K562 (cell line): ENCODE data around the gene NDUFAF4. TPM values are rescaled to one million over a fixed set of nuclear protein-coding genes. Genes with fewer than 3 reads are reported as not detected.
A peak's percentile ranks its signal among the peaks of the same experiment; 100 is the strongest.

Source experiments
- DDX20 ChIP-seq: fragments of 450-650 bp; IDR thresholded peaks from 2 replicates; pipeline ENCODE4 v1.6.1; 2016; ENCODE audit warnings: missing genetic modification characterization, low read depth, mild to moderate bottlenecking, missing compliant biosample characterization, moderate library complexity
- EHMT2 ChIP-seq: fragments of 450-650 bp; IDR thresholded peaks from 2 replicates; pipeline ENCODE4 v1.6.1; 2018; ENCODE audit warnings: antibody characterized with exemption
- FOXJ3 ChIP-seq: sonication (generic); formaldehyde crosslinking; IDR thresholded peaks from 2 replicates; pipeline ENCODE4 v1.4.0; 2020; ENCODE audit warnings: mild to moderate bottlenecking, missing genetic modification reagents
- HMGN3 ChIP-seq: IDR thresholded peaks from 2 replicates; pipeline ENCODE4 v1.6.1; 2011; ENCODE audit warnings: borderline replicate concordance, low read depth, mild to moderate bottlenecking, mixed read lengths, low read length; ENCODE audit not compliant: insufficient read length; ENCODE audit errors: extremely low read depth
- RBBP5 ChIP-seq: fragments of 200-600 bp; sonication (generic); IDR thresholded peaks from 2 replicates; pipeline ENCODE4 v1.6.1; 2012; ENCODE audit warnings: borderline replicate concordance, mild to moderate bottlenecking, low read length, control low read depth, inconsistent platforms; ENCODE audit not compliant: insufficient read depth, poor library complexity, severe bottlenecking
- RBM15 ChIP-seq: fragments of 200-400 bp; formaldehyde crosslinking; IDR thresholded peaks from 2 replicates; pipeline ENCODE4 v1.6.1; 2018; ENCODE audit warnings: mild to moderate bottlenecking, low read length, moderate library complexity; ENCODE audit not compliant: insufficient read depth
- SMAD1 ChIP-seq: fragments of 150-350 bp; IDR thresholded peaks from 2 replicates; pipeline ENCODE4 v1.6.1; 2014; ENCODE audit warnings: low read length, low read depth; ENCODE audit not compliant: partially characterized antibody
- SPI1 ChIP-seq: IDR thresholded peaks from 2 replicates; pipeline ENCODE4 v1.6.1; 2011; ENCODE audit warnings: low read depth, low read length, control low read depth, borderline replicate concordance
- ZNF263 ChIP-seq: sonication (generic); formaldehyde crosslinking; IDR thresholded peaks from 2 replicates; pipeline ENCODE4 v1.8.0; 2022; ENCODE audit warnings: mild to moderate bottlenecking, missing genetic modification reagents, borderline replicate concordance
- ZNF586 ChIP-seq: fragments of 450-650 bp; formaldehyde crosslinking; conservative IDR thresholded peaks from 2 replicates; pipeline ENCODE4 v1.4.0; 2020; ENCODE audit warnings: mild to moderate bottlenecking, moderate library complexity
- polyA plus RNA-seq, 8 experiments: library from polyadenylated mRNA; depleted of rRNA in 4 of 8; stranded (reverse) in 5 of 8; unstranded in 3 of 8; fragments of >200 nt; fragmentation: Nextera tagmentation in 2 of 8; fragmentation: Illumina TruSeq in 1 of 8; extraction: Ambion mirVana in 2 of 8; extraction: Trizol in 1 of 8; gene quantifications; 2 replicates each; pipeline versions ENCODE4 v1.2.1 to v1.2.3, GENCODE V29; 2011 to 2014; ENCODE audit warnings: inconsistent platforms in 1 of 8, missing spikeins in 1 of 8
- total RNA-seq, 7 experiments: library from RNA; depleted of rRNA in 6 of 7; stranded (reverse); fragments of >200 nt in 6 of 7; fragmentation: Illumina TruSeq in 2 of 7; extraction: Trizol in 2 of 7; gene quantifications; 2 replicates each; pipeline versions ENCODE4 v1.2.1 to v1.2.3, GENCODE V29; 2011 to 2021; ENCODE audit warnings: low replicate concordance in 1 of 7
- TF ChIP-seq, protein P1 (sequence below): fragments of 450-650 bp; IDR thresholded peaks from 2 replicates; pipeline ENCODE4 v1.6.1; 2016; ENCODE audit warnings: mild to moderate bottlenecking
- TF ChIP-seq, protein P2 (sequence below), 2 experiments: fragments of 450-650 bp in 1 of 2; sonication (generic) in 1 of 2; formaldehyde crosslinking in 1 of 2; IDR thresholded peaks; 2 replicates each; pipeline versions ENCODE4 v1.7.1 to v1.9.0; 2016 to 2022; ENCODE audit warnings: inconsistent platforms in 1 of 2, mild to moderate bottlenecking in 1 of 2, missing genetic modification reagents in 1 of 2
- TF ChIP-seq, protein P3 (sequence below): fragments of 450-650 bp; IDR thresholded peaks from 2 replicates; pipeline ENCODE4 v1.6.1; 2016
- TF ChIP-seq, protein P4 (sequence below): fragments of 450-650 bp; IDR thresholded peaks from 2 replicates; pipeline ENCODE4 v1.6.1; 2016; ENCODE audit warnings: missing biosample characterization, missing genetic modification characterization

The NDUFAF4 gene
- total and polyA plus RNA-seq, 9 of the 15 experiments (the other 6 are each of a cell fraction or from before 2014, with no cell fraction given) = 45.0 to 418 (median 136) TPM

DNA sequence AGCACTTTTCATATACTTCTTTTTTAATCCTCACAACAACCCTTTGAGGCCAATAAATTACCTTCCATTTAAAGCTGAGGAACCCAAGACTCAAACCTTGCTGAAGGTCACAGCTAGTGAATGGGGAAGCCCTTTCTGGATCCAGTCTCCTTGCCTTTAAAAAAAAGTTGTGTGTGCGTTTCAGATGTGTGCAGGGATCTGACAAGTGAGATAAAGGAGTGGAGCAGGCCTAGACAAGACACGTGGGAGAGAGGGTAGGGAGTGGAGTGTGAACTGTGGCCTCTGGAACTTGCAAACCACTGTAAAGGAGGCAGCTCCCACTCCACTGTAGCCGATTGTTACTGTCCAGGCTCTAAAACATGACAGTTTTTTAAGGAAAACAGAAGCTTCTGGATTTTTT, 28.7 kb upstream of the NDUFAF4 start (continued):
- TF ChIP-seq SMAD1 (no peak), DDX20 (tag) (no peak), RBM15 (no peak), HMGN3 (no peak), ZNF586 (no peak), ZNF263 (no peak), FOXJ3 (CRISPR knock-in tag) (no peak), EHMT2 (0 out of 2 replicates have a peak, but pooled peaks have one; percentile 44), SPI1 (peak; percentile 73), RBBP5 (no peak)
- TF ChIP-seq, protein P1, sequence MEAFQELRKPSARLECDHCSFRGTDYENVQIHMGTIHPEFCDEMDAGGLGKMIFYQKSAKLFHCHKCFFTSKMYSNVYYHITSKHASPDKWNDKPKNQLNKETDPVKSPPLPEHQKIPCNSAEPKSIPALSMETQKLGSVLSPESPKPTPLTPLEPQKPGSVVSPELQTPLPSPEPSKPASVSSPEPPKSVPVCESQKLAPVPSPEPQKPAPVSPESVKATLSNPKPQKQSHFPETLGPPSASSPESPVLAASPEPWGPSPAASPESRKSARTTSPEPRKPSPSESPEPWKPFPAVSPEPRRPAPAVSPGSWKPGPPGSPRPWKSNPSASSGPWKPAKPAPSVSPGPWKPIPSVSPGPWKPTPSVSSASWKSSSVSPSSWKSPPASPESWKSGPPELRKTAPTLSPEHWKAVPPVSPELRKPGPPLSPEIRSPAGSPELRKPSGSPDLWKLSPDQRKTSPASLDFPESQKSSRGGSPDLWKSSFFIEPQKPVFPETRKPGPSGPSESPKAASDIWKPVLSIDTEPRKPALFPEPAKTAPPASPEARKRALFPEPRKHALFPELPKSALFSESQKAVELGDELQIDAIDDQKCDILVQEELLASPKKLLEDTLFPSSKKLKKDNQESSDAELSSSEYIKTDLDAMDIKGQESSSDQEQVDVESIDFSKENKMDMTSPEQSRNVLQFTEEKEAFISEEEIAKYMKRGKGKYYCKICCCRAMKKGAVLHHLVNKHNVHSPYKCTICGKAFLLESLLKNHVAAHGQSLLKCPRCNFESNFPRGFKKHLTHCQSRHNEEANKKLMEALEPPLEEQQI = no peak
- TF ChIP-seq, protein P2, sequence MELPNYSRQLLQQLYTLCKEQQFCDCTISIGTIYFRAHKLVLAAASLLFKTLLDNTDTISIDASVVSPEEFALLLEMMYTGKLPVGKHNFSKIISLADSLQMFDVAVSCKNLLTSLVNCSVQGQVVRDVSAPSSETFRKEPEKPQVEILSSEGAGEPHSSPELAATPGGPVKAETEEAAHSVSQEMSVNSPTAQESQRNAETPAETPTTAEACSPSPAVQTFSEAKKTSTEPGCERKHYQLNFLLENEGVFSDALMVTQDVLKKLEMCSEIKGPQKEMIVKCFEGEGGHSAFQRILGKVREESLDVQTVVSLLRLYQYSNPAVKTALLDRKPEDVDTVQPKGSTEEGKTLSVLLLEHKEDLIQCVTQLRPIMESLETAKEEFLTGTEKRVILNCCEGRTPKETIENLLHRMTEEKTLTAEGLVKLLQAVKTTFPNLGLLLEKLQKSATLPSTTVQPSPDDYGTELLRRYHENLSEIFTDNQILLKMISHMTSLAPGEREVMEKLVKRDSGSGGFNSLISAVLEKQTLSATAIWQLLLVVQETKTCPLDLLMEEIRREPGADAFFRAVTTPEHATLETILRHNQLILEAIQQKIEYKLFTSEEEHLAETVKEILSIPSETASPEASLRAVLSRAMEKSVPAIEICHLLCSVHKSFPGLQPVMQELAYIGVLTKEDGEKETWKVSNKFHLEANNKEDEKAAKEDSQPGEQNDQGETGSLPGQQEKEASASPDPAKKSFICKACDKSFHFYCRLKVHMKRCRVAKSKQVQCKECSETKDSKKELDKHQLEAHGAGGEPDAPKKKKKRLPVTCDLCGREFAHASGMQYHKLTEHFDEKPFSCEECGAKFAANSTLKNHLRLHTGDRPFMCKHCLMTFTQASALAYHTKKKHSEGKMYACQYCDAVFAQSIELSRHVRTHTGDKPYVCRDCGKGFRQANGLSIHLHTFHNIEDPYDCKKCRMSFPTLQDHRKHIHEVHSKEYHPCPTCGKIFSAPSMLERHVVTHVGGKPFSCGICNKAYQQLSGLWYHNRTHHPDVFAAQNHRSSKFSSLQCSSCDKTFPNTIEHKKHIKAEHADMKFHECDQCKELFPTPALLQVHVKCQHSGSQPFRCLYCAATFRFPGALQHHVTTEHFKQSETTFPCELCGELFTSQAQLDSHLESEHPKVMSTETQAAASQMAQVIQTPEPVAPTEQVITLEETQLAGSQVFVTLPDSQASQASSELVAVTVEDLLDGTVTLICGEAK (IDR thresholded peaks at IDR 0.05) = no peak
- TF ChIP-seq, protein P2 (CRISPR knock-in tag; IDR thresholded peaks at IDR 0.05) = no peak
- TF ChIP-seq, protein P3, sequence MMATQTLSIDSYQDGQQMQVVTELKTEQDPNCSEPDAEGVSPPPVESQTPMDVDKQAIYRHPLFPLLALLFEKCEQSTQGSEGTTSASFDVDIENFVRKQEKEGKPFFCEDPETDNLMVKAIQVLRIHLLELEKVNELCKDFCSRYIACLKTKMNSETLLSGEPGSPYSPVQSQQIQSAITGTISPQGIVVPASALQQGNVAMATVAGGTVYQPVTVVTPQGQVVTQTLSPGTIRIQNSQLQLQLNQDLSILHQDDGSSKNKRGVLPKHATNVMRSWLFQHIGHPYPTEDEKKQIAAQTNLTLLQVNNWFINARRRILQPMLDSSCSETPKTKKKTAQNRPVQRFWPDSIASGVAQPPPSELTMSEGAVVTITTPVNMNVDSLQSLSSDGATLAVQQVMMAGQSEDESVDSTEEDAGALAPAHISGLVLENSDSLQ = peak; percentile 48
- TF ChIP-seq, protein P4, sequence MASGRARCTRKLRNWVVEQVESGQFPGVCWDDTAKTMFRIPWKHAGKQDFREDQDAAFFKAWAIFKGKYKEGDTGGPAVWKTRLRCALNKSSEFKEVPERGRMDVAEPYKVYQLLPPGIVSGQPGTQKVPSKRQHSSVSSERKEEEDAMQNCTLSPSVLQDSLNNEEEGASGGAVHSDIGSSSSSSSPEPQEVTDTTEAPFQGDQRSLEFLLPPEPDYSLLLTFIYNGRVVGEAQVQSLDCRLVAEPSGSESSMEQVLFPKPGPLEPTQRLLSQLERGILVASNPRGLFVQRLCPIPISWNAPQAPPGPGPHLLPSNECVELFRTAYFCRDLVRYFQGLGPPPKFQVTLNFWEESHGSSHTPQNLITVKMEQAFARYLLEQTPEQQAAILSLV (tag) = no peak
